Large intestine (tissue), 3 donors: Measurements from ENCODE around the gene RSL1D1. TPM values are rescaled to one million over a fixed set of nuclear protein-coding genes. Genes with fewer than 3 reads are reported as not detected.
"Not testable (repeated sequence)": the region's sequence is repeated elsewhere in the genome, so short reads cannot be mapped to it uniquely, and the experiment has no call there.

Experiments used
- DNase-seq, 2 donors: peaks; one replicate each; pipeline versions ENCODE4 v3.0.0 to v3.0.0-alpha.2; 2013
- H3K27ac ChIP-seq: one replicate; pipeline ENCODE4 v1.5.1; 2013; ENCODE audit warnings: low read length
- H3K27me3 ChIP-seq: 2 replicates; pipeline ENCODE4 v1.6.1; 2013; ENCODE audit warnings: low read length; ENCODE audit not compliant: control insufficient read depth, insufficient read depth
- H3K36me3 ChIP-seq: 2 replicates; pipeline ENCODE4 v1.6.1; 2013; ENCODE audit warnings: low read length; ENCODE audit not compliant: control insufficient read depth, insufficient read depth
- H3K4me1 ChIP-seq: one replicate; pipeline ENCODE4 v1.6.1; 2013; ENCODE audit warnings: low read length; ENCODE audit not compliant: control insufficient read depth, insufficient read depth
- H3K4me3 ChIP-seq: one replicate; pipeline ENCODE4 v1.5.1; 2013; ENCODE audit warnings: low read length
- H3K9me3 ChIP-seq: one replicate; pipeline ENCODE4 v1.6.1; 2013; ENCODE audit warnings: mild to moderate bottlenecking, low read depth, low read length, moderate library complexity; ENCODE audit not compliant: control insufficient read depth
- WGBS: methylation state at CpG from one replicate; pipeline ENCODE4 v1.1.5; 2013; ENCODE audit warnings: low lambda C conversion rate; ENCODE audit not compliant: insufficient coverage; 5-methylcytosine and 5-hydroxymethylcytosine counted together
- polyA plus RNA-seq: library from polyadenylated mRNA; unstranded; fragments of 120-200 nt; gene quantifications from one replicate; pipeline ENCODE4 v1.2.1, GENCODE V29; 2013

RSL1D1 gene
- polyA plus RNA-seq, 1 donor = 251 TPM

DNA sequence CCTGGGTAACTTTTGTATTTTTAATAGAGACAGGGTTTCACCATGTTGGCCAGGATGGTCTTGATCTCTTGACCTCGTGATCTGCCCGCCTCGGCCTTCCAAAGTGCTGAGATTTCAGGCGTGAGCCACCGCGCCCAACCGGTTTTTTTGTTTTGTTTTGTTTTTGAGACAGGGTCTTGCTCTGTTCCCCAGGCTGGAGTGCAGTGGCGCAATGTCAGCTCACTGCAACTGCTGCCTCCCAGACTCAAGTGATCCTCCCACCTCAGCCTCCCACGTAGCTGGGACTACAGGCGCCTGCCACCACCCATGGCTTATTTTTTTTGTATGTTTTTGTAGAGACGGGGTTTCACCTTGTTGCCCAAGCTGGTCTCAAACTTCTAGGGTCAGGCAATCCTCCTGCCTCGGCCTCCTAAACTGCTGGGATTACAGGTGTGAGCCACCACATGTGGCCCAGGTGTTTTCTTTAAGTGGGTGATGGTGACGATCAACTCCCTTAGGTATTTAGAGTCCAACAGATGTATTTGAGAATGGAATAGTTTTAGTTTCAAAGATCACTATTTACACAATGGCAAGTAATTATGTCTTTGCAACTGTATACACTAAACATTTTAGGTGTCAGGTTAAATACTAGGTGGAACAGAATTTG lies 25.7 kb downstream of the RSL1D1 start:
- WGBS = no CpG with 5 or more reads among the region's 13 CpGs
- not testable (repeated sequence) for H3K36me3 ChIP-seq, H3K9me3 ChIP-seq, DNase-seq, H3K4me1 ChIP-seq, H3K4me3 ChIP-seq, H3K27ac ChIP-seq, H3K27me3 ChIP-seq

DNA sequence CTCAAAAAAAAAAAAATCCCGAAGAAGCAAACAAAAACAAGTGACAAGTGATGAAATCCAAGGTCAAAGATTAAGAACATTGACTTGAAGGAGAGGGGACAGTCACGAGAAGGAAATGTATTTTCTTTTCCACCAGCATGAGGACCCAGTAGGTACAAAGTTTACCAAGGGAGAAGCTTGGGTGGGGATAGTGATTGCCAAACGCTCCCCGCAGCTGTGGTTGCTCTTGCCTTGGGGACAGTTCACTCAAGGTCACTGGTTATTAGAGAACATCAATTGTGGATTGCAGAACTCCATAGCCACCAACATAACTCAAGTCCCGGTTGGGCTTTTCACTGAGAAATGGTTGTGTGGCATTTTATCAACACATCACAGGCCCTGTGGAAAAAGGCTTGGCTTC lies 27.0 kb downstream of the RSL1D1 start:
- Histone ChIP-seq H3K36me3 (no peaks in the 10 kb centered on the region), H3K4me1 (peaks cover 5% of the 10 kb centered on the region), H3K27ac (peak overlapping the region; percentile 20), H3K27me3 (no peaks in the 10 kb centered on the region), H3K9me3 (no peaks in the 10 kb centered on the region), H3K4me3 (no peak overlapping the region)
- peak; percentile 84 to 92 for DNase-seq
- WGBS = no CpG with 5 or more reads among the region's 5 CpGs

DNA sequence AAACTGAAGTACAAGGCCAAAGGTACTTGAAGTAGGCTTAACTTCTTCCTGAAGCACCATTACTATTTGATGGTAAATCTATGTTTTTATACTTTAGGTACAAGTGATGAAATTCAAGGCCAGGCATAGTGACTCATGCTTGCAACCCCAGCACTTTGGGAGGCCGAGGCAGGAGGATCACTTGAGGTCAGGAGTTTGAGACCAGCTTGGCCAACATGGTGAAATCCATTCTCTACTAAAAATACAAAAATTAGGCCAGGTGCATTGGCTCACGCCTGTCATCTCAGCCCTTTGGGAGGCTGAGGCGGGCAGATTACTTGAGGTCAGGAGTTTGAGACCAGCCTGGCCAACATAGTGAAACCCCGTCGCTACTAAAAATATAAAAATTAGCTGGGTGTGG lies 27.7 kb downstream of the RSL1D1 start:
- not testable (repeated sequence) for H3K4me1 ChIP-seq, H3K27me3 ChIP-seq, H3K9me3 ChIP-seq, H3K36me3 ChIP-seq, H3K27ac ChIP-seq, DNase-seq, H3K4me3 ChIP-seq
- no CpG with 5 or more reads among the region's 5 CpGs for WGBS

- Histone ChIP-seq H3K27ac (no peak overlapping the region), H3K9me3 (no peaks in the 10 kb centered on the region), H3K4me3 (no peak overlapping the region), H3K27me3 (no peaks in the 10 kb centered on the region), H3K4me1 (peaks cover 3% of the 10 kb centered on the region), H3K36me3 (no peaks in the 10 kb centered on the region)
- peak in 1 of 2 donors; percentile 41 for DNase-seq
- WGBS = 60% methylated on average over 1 of the region's 10 CpGs
Observed at GRCh38 chr16:11819798-11820197, 31.5 kb downstream of the RSL1D1 start.

GRCh38 chr16:11818970-11819369 lies 32.4 kb downstream of the RSL1D1 start:
- not testable (repeated sequence) for H3K4me1 ChIP-seq, H3K27me3 ChIP-seq, H3K4me3 ChIP-seq, DNase-seq, H3K9me3 ChIP-seq, H3K36me3 ChIP-seq, H3K27ac ChIP-seq
- WGBS = no CpG with 5 or more reads among the region's 13 CpGs

DNA sequence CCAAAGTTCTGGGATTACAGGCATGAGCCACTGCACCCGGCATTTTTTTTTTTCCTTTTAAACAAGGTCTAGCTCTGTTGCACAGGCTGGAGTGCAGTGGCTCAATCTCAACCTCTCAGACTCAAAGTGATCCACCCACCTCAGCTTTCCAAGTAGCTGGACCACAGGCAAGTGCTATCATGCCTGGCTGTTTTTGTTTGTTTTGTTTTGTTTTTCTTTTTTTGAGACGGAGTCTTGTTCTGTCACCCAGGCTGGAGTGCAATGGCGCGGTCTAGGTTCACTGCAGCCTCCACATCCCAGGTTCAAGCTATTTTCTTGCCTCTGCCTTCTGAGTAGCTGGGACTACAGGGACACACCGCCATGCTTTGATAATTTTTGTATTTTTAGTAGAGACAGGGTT lies 35.2 kb downstream of the RSL1D1 start:
- H3K9me3 ChIP-seq = no peaks in the 10 kb centered on the region
- no peaks in the 10 kb centered on the region for H3K4me1 ChIP-seq
- no CpG with 5 or more reads among the region's 5 CpGs for WGBS
- H3K36me3 ChIP-seq = no peaks in the 10 kb centered on the region
- no peak overlapping the region for H3K27ac ChIP-seq
- H3K27me3 ChIP-seq = no peaks in the 10 kb centered on the region
- H3K4me3 ChIP-seq = no peak overlapping the region
- DNase-seq = no peak

DNA sequence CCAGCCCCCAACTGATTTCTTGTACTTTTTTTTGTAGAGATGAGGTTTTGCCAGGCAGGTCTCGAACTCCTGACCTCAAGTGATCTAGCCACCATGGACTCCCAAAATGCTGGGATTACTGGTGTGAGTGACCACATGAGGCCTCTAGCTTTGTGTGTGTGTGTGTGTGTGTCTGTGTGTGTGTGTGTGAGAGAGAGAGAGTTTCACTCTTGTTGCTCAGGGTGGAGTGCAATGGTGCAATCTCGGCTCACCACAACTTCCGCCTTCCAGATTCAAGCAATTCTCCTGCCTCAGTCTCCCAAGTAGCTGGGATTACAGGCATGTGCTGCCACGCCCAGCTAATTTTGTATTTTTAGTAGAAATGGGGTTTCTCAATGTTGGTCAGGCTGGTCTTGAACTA lies 36.5 kb downstream of the RSL1D1 start:
- DNase-seq, H3K4me1 ChIP-seq, H3K36me3 ChIP-seq, H3K27me3 ChIP-seq, H3K27ac ChIP-seq, H3K4me3 ChIP-seq, H3K9me3 ChIP-seq: not testable (repeated sequence)
- WGBS = no CpG with 5 or more reads among the region's 4 CpGs

DNA sequence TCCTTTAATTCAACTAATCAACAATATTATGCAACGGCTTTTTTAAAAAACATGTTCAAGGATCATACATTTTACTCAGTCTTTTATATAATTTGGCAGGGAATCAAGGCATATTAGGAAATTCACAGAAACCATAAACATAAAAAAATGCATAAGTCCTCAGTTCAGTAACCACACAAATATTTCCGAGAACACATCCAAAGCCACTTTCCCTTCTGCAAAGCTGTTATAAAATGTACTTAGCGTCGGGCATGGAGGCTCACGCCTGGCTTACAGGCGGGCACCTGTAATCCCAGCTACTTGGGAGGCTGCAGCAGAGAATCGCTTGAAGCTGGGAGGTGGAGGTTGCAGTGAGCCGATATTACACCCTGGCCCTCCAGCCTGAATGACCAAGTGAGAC lies 44.6 kb downstream of the RSL1D1 start:
- no peaks in the 10 kb centered on the region for H3K9me3 ChIP-seq
- H3K27me3 ChIP-seq = no peaks in the 10 kb centered on the region
- WGBS = 85% methylated on average over 2 of the region's 8 CpGs
- no peak overlapping the region for H3K27ac ChIP-seq
- no peak overlapping the region for H3K4me3 ChIP-seq
- no peaks in the 10 kb centered on the region for H3K36me3 ChIP-seq
- no peaks in the 10 kb centered on the region for H3K4me1 ChIP-seq
- DNase-seq = no peak

GRCh38 chr16:11805556-11805955 lies 45.8 kb downstream of the RSL1D1 start:
- no peaks in the 10 kb centered on the region for H3K36me3 ChIP-seq
- H3K4me1 ChIP-seq = no peaks in the 10 kb centered on the region
- no peaks in the 10 kb centered on the region for H3K9me3 ChIP-seq
- no CpG with 5 or more reads among the region's 3 CpGs for WGBS
- no peak overlapping the region for H3K4me3 ChIP-seq
- H3K27me3 ChIP-seq = no peaks in the 10 kb centered on the region
- no peak for DNase-seq
- no peak overlapping the region for H3K27ac ChIP-seq

DNA sequence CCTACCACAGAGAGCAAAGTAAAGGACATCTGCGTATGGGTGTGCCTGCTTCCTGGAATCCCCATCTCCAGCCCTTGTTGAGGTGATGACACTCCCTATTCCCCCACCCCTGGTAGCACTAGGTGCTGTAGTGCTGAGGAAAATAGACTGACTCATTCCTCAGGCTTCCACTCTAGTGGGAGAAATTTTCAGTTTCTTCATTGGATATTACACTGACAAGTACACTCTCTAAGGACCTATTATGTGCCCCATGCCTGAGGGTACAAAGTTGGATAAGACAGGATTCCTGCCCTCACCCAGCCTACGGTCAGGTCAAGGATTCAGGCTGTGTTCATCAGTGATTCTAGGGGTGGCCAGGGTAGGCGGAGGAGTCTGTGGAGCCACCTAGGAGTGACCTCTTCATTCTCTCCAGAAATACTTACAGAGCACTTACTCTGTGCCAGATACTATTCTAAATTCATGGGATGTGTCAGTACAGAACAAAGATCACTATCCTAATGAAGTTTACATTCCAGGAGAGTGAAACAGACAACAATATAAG lies 49.8 kb downstream of the RSL1D1 start:
- DNase-seq = no peak
- Histone ChIP-seq H3K36me3 (no peaks in the 10 kb centered on the region), H3K27ac (no peak overlapping the region), H3K9me3 (no peaks in the 10 kb centered on the region), H3K4me3 (no peak overlapping the region), H3K4me1 (peaks cover 12% of the 10 kb centered on the region), H3K27me3 (no peaks in the 10 kb centered on the region)
- no CpG with 5 or more reads among the region's 3 CpGs for WGBS

DNA sequence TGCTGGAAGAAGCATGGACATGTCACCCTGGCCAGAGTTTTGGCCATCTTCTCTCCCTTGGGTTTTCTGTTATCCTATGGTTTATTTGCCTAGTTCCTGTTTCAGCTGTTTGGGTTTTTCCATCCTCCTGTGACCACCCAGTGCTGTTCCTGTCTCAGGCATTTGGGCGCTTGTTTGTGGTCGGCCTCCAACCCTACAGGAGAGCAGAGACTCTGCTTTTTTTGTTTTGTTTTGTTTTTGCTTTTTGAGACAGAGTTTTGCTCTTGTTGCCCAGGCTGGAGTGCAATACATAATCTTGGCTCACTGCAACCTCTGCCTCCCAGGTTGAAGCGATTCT lies 51.0 kb downstream of the RSL1D1 start:
- Histone ChIP-seq H3K4me3 (no peak overlapping the region), H3K36me3 (no peaks in the 10 kb centered on the region), H3K4me1 (peaks cover 12% of the 10 kb centered on the region), H3K27ac (no peak overlapping the region), H3K27me3 (no peaks in the 10 kb centered on the region), H3K9me3 (no peaks in the 10 kb centered on the region)
- 100% methylated on average over 1 of the region's 3 CpGs for WGBS
- DNase-seq = no peak
